ENCODE data around the gene PTCD2. TPM values are rescaled to one million over a fixed set of nuclear protein-coding genes. Genes with fewer than 3 reads are reported as not detected.
A peak's percentile ranks its signal among the peaks of the same experiment; 100 is the strongest.

PTCD2 gene
- total RNA-seq, 1 experiment from 2014 or later: 12.7 TPM

DNA sequence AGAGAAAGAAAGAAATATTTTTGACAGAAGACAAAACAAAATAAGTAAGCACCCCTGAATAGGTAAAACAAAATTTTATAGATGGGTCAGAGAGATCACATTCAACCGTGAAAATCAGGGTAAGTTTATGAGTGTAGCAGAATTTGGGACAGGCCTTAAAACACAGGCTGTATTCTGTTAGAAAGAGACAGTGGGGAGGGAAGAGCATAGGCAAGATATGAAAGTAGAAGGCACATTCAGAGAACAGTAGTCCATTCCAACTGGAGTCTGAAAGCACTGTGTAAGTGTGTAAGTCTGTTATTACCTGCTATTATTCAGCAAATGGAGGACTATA, 38.8 kb upstream of the PTCD2 start:
- Histone ChIP-seq H3K27ac (ENCODE audit: low read depth, low read length, poor library complexity, severe bottlenecking) (peak overlapping the region; percentile 90), H3K4me1 (ENCODE audit: insufficient read depth, low read length, poor library complexity, severe bottlenecking) (peaks cover 40% of the 10 kb centered on the region), H3K27me3 (replicated peaks; ENCODE audit: insufficient read depth, low read depth, low read length, poor library complexity) (no peaks in the 10 kb centered on the region), H3K36me3 (ENCODE audit: insufficient read depth, low read length, poor library complexity, severe bottlenecking) (no peaks in the 10 kb centered on the region), H3K9me3 (ENCODE audit: low read depth, low read length, poor library complexity, severe bottlenecking) (no peaks in the 10 kb centered on the region), H3K4me3 (ENCODE audit: low read depth, low read length, poor library complexity, severe bottlenecking) (no peak overlapping the region)
- ChIA-PET POLR2A (ENCODE audit: low non-redundant PET) (no interaction called here), CTCF (interaction anchor here (0.9 to 1.3 kb wide), 2 partner anchors 27 to 33 kb away, joined by 6 to 10 read pairs; no protein-coding TSS in a partner anchor)
- no peak for DNase-seq (ENCODE audit: low spot score)
- intact Hi-C loops (cut with micrococcal nuclease; ENCODE audit: unreplicated experiment): loop anchor here (5.0 kb wide), 1 partner anchor 144 kb away; no protein-coding TSS in a partner anchor
- BruUV-seq (replicated peaks): no TSS peak
- TF ChIP-seq EZH2 (IDR thresholded peaks at IDR 0.05; ENCODE audit: borderline replicate concordance, low read depth, low read length, poor library complexity, severe bottlenecking): no peak
- TF ChIP-seq, protein P1, sequence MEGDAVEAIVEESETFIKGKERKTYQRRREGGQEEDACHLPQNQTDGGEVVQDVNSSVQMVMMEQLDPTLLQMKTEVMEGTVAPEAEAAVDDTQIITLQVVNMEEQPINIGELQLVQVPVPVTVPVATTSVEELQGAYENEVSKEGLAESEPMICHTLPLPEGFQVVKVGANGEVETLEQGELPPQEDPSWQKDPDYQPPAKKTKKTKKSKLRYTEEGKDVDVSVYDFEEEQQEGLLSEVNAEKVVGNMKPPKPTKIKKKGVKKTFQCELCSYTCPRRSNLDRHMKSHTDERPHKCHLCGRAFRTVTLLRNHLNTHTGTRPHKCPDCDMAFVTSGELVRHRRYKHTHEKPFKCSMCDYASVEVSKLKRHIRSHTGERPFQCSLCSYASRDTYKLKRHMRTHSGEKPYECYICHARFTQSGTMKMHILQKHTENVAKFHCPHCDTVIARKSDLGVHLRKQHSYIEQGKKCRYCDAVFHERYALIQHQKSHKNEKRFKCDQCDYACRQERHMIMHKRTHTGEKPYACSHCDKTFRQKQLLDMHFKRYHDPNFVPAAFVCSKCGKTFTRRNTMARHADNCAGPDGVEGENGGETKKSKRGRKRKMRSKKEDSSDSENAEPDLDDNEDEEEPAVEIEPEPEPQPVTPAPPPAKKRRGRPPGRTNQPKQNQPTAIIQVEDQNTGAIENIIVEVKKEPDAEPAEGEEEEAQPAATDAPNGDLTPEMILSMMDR (conservative IDR thresholded peaks at IDR 0.05; ENCODE audit: low read depth, low read length): no peak

- ChIA-PET CTCF (interaction anchor here (0.9 kb wide), 1 partner anchor 26 kb away, joined by 6 read pairs; no protein-coding TSS in a partner anchor), POLR2A (ENCODE audit: low non-redundant PET) (no interaction called here)
- TF ChIP-seq EZH2 (IDR thresholded peaks at IDR 0.05; ENCODE audit: borderline replicate concordance, low read depth, low read length, poor library complexity, severe bottlenecking): no peak
- TF ChIP-seq, protein P1 (conservative IDR thresholded peaks at IDR 0.05; ENCODE audit: low read depth, low read length): no peak
- intact Hi-C loops (cut with micrococcal nuclease; ENCODE audit: unreplicated experiment): loop anchor here (5.0 kb wide), 1 partner anchor 145 kb away; no protein-coding TSS in a partner anchor
- H3K27ac ChIP-seq (ENCODE audit: low read depth, low read length, poor library complexity, severe bottlenecking): peak overlapping the region; percentile 90
- H3K4me3 ChIP-seq (ENCODE audit: low read depth, low read length, poor library complexity, severe bottlenecking): no peak overlapping the region
- peaks cover 40% of the 10 kb centered on the region for H3K4me1 ChIP-seq (ENCODE audit: insufficient read depth, low read length, poor library complexity, severe bottlenecking)
- BruUV-seq (replicated peaks): TSS peak; percentile 85
- no peaks in the 10 kb centered on the region for H3K9me3 ChIP-seq (ENCODE audit: low read depth, low read length, poor library complexity, severe bottlenecking)
- H3K27me3 ChIP-seq (replicated peaks; ENCODE audit: insufficient read depth, low read depth, low read length, poor library complexity): no peaks in the 10 kb centered on the region
- no peaks in the 10 kb centered on the region for H3K36me3 ChIP-seq (ENCODE audit: insufficient read depth, low read length, poor library complexity, severe bottlenecking)
- DNase-seq (ENCODE audit: low spot score): peak; percentile 87
These were observed 38.2 kb upstream of the PTCD2 start for GRCh38 chr5:72281764-72282499.

DNA sequence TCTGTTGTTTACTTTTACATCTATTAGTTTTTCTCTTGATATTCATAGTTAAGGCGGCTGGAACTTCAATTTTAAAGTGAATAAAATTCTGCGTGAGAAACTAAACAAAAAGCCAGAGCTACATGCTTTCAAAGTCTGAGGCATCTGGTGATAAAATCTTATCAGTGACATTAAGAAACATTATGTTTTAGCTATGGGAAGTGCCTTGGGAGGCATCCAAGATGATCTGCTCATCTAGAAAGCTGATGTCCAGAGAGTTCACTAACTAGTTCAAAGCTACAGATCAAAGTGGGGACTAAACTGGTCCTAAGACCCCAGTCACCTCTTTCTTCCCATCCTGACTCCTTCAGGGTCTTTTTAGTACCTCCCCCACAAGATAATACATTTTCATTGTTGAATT, 37.3 kb upstream of the PTCD2 start:
- Histone ChIP-seq H3K9me3 (ENCODE audit: low read depth, low read length, poor library complexity, severe bottlenecking) (no peaks in the 10 kb centered on the region), H3K27ac (ENCODE audit: low read depth, low read length, poor library complexity, severe bottlenecking) (peak overlapping the region; percentile 90), H3K4me1 (ENCODE audit: insufficient read depth, low read length, poor library complexity, severe bottlenecking) (peaks cover 40% of the 10 kb centered on the region), H3K27me3 (replicated peaks; ENCODE audit: insufficient read depth, low read depth, low read length, poor library complexity) (no peaks in the 10 kb centered on the region), H3K4me3 (ENCODE audit: low read depth, low read length, poor library complexity, severe bottlenecking) (no peak overlapping the region), H3K36me3 (ENCODE audit: insufficient read depth, low read length, poor library complexity, severe bottlenecking) (peaks cover 3% of the 10 kb centered on the region)
- ChIA-PET POLR2A (ENCODE audit: low non-redundant PET) (no interaction called here), CTCF (no interaction called here)
- DNase-seq (ENCODE audit: low spot score): peak; percentile 16
- intact Hi-C loops (cut with micrococcal nuclease; ENCODE audit: unreplicated experiment): loop anchor here (5.0 kb wide), 1 partner anchor 146 kb away; no protein-coding TSS in a partner anchor
- BruUV-seq (replicated peaks): no TSS peak
- TF ChIP-seq EZH2 (IDR thresholded peaks at IDR 0.05; ENCODE audit: borderline replicate concordance, low read depth, low read length, poor library complexity, severe bottlenecking): no peak
- TF ChIP-seq, protein P1 (conservative IDR thresholded peaks at IDR 0.05; ENCODE audit: low read depth, low read length): no peak
